Measurements from ENCODE around the gene E4F1. TPM values are rescaled to one million over a fixed set of nuclear protein-coding genes. Genes with fewer than 3 reads are reported as not detected.

E4F1 gene
- total RNA-seq, 1 donor from 2014 or later: 18.7 TPM

DNA sequence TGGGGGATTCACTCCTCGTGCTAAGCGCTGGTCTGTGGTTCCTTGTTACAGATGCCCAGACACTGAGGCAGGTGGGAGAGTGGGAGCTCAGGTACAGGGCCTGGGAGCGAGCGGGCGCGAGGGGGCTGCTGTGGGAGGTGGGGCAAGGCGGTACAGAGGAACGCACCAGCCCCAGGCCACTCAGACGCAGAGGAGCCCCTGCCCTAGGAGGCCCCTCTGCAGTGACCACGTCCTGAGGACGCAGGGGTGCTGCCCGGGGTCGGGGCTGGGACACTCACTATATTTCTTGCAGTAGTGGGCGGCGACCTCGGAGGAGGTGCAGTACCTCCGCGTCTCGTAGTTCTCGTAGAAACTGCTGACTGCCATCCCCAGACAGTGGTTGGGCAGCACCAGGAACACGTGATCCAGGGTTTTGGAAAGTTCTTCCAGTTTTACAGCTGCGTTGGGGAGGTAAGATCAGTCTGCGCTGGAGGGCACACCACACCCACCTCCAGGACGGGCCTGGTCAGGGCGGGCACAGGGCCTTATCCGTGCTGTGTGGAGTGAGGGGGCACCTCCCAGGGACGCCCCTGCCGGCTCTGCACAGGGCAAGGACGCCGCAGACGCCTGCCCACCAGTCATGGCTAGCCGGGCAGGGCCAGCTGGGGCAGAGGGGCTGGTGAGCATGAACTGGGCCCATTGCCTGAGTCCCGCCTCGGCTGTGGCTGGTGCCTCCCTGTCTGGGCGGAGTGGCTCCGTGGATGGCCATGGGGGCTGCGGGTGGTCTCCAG is 60.8 kb downstream of the E4F1 start:
- TF ChIP-seq, protein P1, sequence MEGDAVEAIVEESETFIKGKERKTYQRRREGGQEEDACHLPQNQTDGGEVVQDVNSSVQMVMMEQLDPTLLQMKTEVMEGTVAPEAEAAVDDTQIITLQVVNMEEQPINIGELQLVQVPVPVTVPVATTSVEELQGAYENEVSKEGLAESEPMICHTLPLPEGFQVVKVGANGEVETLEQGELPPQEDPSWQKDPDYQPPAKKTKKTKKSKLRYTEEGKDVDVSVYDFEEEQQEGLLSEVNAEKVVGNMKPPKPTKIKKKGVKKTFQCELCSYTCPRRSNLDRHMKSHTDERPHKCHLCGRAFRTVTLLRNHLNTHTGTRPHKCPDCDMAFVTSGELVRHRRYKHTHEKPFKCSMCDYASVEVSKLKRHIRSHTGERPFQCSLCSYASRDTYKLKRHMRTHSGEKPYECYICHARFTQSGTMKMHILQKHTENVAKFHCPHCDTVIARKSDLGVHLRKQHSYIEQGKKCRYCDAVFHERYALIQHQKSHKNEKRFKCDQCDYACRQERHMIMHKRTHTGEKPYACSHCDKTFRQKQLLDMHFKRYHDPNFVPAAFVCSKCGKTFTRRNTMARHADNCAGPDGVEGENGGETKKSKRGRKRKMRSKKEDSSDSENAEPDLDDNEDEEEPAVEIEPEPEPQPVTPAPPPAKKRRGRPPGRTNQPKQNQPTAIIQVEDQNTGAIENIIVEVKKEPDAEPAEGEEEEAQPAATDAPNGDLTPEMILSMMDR (IDR thresholded peaks at IDR 0.05): no peak
- peak; percentile 84 for DNase-seq (ENCODE audit: low spot score)
- Mint-ChIP-seq H3K4me3 (ENCODE audit: unreplicated experiment) (no peak overlapping the region), H3K4me1 (ENCODE audit: low read depth) (no peaks in the 10 kb centered on the region), H3K27ac (ENCODE audit: unreplicated experiment) (no peak overlapping the region), H3K36me3 (ENCODE audit: low read depth) (peaks cover 13% of the 10 kb centered on the region), H3K27me3 (ENCODE audit: low read depth) (no peaks in the 10 kb centered on the region), H3K9me3 (ENCODE audit: low read depth) (no peaks in the 10 kb centered on the region)

DNA sequence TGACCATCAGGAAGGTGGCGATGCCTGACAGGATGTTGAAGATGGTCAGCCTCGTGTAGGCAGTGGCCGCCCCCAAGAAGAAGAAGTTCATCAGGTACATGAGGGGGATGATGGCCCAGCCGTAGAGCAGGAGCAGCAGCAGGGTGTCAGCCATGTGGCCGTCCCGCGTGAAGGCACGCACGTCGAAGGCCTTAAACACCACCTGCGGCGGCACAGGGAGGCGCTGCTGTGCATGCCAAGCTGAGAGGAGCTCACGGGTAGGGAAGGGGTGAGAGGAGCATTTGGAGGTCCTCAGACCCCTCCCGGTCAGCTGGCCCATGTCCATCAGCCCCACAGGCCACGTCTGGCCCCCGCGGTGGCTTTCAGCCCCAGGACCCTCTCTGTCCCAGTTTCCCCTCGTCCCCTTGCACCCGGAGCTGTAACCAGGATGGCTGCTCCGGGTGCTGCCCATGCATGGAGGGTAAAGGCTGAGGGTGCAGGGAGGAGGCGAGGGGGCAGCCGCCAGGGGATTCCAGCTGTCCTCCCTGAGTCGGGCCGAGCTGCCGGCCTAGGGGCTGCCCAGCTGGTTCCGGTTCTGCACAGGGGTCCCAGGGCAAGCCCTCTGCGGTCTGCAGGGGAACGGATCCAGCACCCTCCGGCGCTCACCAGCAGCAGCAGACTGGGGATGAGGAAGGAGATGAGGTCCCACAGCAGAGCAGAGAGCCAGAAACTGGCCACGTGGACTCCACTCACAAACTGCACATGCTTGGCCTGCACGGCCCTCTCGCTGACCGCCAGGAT is 61.6 kb downstream of the E4F1 start:
- Mint-ChIP-seq H3K4me3 (ENCODE audit: unreplicated experiment) (no peak overlapping the region), H3K27ac (ENCODE audit: unreplicated experiment) (no peak overlapping the region), H3K4me1 (ENCODE audit: low read depth) (no peaks in the 10 kb centered on the region), H3K9me3 (ENCODE audit: low read depth) (no peaks in the 10 kb centered on the region), H3K36me3 (ENCODE audit: low read depth) (peaks cover 11% of the 10 kb centered on the region), H3K27me3 (ENCODE audit: low read depth) (no peaks in the 10 kb centered on the region)
- TF ChIP-seq, protein P1 (IDR thresholded peaks at IDR 0.05): no peak
- no peak for DNase-seq (ENCODE audit: low spot score)

Small RNA genes within 50 kb of the gene (microRNA-seq; reads per million reads assigned to microRNA genes)
- not detected for gene MIR3677 (ENCODE audit: borderline number of aligned reads)
- not detected for gene MIR4717 (ENCODE audit: borderline number of aligned reads)

Other genes with a start within 250 kb of the E4F1 start
- gene NOXO1, start 242.1 kb upstream of the E4F1 start, total RNA-seq: 0.25 to 0.48 TPM (median 0.26 TPM) in 3 replicates
- 17.0 to 19.7 TPM (median 17.5 TPM) in 3 replicates for gene GFER, start 239.4 kb upstream of the E4F1 start, total RNA-seq
- 0.39 to 0.74 TPM (median 0.67 TPM) in 3 replicates for gene SYNGR3, start 233.6 kb upstream of the E4F1 start, total RNA-seq
- 39.0 to 43.4 TPM (median 41.7 TPM) in 3 replicates for gene ZNF598, start 213.8 kb upstream of the E4F1 start, total RNA-seq
- 1.1 to 3.7 TPM (median 2.5 TPM) in 3 replicates for gene NPW, start 203.8 kb upstream of the E4F1 start, total RNA-seq
- gene NHERF2, start 196.7 kb upstream of the E4F1 start, total RNA-seq: 61.5 to 89.4 TPM (median 87.0 TPM) in 3 replicates
- 12.6 to 15.4 TPM (median 14.2 TPM) in 3 replicates for gene NTHL1, start 175.8 kb upstream of the E4F1 start, total RNA-seq
- gene TSC2, start 175.6 kb upstream of the E4F1 start, total RNA-seq: 107 to 158 TPM (median 108 TPM) in 3 replicates
- 131 to 230 TPM (median 216 TPM) in 3 replicates for gene PKD1, start 87.7 kb upstream of the E4F1 start, total RNA-seq
- 0.28 to 1.1 TPM (median 0.80 TPM) in 3 replicates for gene RAB26, start 75.0 kb upstream of the E4F1 start, total RNA-seq
- 62.1 to 71.3 TPM (median 63.4 TPM) in 3 replicates for gene TRAF7, start 67.8 kb upstream of the E4F1 start, total RNA-seq
- 1.3 to 3.6 TPM (median 2.3 TPM) in 3 replicates for gene CASKIN1, start 27.0 kb upstream of the E4F1 start, total RNA-seq
- gene MLST8, start 18.1 kb upstream of the E4F1 start, total RNA-seq: 37.1 to 41.4 TPM (median 39.3 TPM) in 3 replicates
- 5.4 to 7.3 TPM (median 6.9 TPM) in 3 replicates for gene BRICD5, start 12.7 kb upstream of the E4F1 start, total RNA-seq
- 15.6 to 21.1 TPM (median 16.0 TPM) in 3 replicates for gene PGP, start 8.8 kb upstream of the E4F1 start, total RNA-seq
- 0.97 to 1.6 TPM (median 1.2 TPM) in 3 replicates for gene DNASE1L2, start 12.9 kb downstream of the E4F1 start, total RNA-seq
- 25.5 to 45.4 TPM (median 44.5 TPM) in 3 replicates for gene ECI1, start 28.0 kb downstream of the E4F1 start, total RNA-seq
- gene RNPS1, start 44.5 kb downstream of the E4F1 start, total RNA-seq: 109 to 122 TPM (median 111 TPM) in 3 replicates
- gene ABCA3, start 117.1 kb downstream of the E4F1 start, total RNA-seq: 16.3 to 27.3 TPM (median 26.0 TPM) in 3 replicates
- gene CCNF, start 205.9 kb downstream of the E4F1 start, total RNA-seq: 4.9 to 7.7 TPM (median 7.6 TPM) in 3 replicates
- 3.9 to 6.5 TPM (median 5.5 TPM) in 3 replicates for gene TEDC2, start 236.5 kb downstream of the E4F1 start, total RNA-seq
- 1.5 to 2.1 TPM (median 1.8 TPM) in 3 replicates for gene NTN3, start 247.7 kb downstream of the E4F1 start, total RNA-seq

Data from chondrocyte (in vitro differentiated cells).